ENCODE data around the gene UGDH. TPM values are rescaled to one million over a fixed set of nuclear protein-coding genes. Genes with fewer than 3 reads are reported as not detected.

Gene UGDH
- total and polyA plus RNA-seq, 9 of the 15 experiments (the other 6 are each of a cell fraction or from before 2014, with no cell fraction given), result 5.5 to 21.7 (median 16.2) TPM

GRCh38 chr4:39458505-39459300, 68.5 kb downstream of the UGDH start, which contains the start of the genes LIAS and RPL9 (continued):
- TF ChIP-seq TARDBP (IDR thresholded peaks at IDR 0.05) (no peak), ZNF239 (CRISPR knock-in tag; IDR thresholded peaks at IDR 0.05) (no peak), ELF2 (CRISPR knock-in tag; IDR thresholded peaks at IDR 0.05) (no peak), TBP (optimal IDR thresholded peaks at IDR 0.05; ENCODE audit: low read depth, low read length) (no peak), RAD21 (CRISPR knock-in tag; conservative IDR thresholded peaks at IDR 0.05 in 1 of 2, IDR thresholded peaks at IDR 0.05 in 1 of 2) (no peak), FOXK2 (conservative IDR thresholded peaks at IDR 0.05 in 1 of 2, IDR thresholded peaks at IDR 0.05 in 1 of 2; ENCODE audit: low read depth in 2 of 2) (peak; percentile 77 to 83), AFF4 (CRISPR knock-in tag; IDR thresholded peaks at IDR 0.05) (peak; percentile 64; the same call in 1 of the 2 replicates), SMARCC2 (IDR thresholded peaks at IDR 0.05; ENCODE audit: low read depth) (0 out of 2 replicates have a peak, but pooled peaks have one; percentile 18), E2F1 (CRISPR knock-in tag; IDR thresholded peaks at IDR 0.05) (peak; percentile 6; the same call in 1 of the 2 replicates), ZNF436 (CRISPR knock-in tag; IDR thresholded peaks at IDR 0.05) (no peak), HDAC2 (IDR thresholded peaks at IDR 0.05) (no peak), STAG1 (CRISPR knock-in tag; IDR thresholded peaks at IDR 0.05; ENCODE audit: borderline replicate concordance) (no peak), ZNF518B (CRISPR knock-in tag; IDR thresholded peaks at IDR 0.05) (no peak), ZNF197 (CRISPR knock-in tag; IDR thresholded peaks at IDR 0.05; ENCODE audit: low read depth) (peak; percentile 58; the same call in 1 of the 2 replicates), ZNF217 (CRISPR knock-in tag; IDR thresholded peaks at IDR 0.05) (no peak), ZNF282 (CRISPR knock-in tag; IDR thresholded peaks at IDR 0.05) (no peak), MAFK (IDR thresholded peaks at IDR 0.05; ENCODE audit: low read length) (peak; percentile 29; the same call in 1 of the 2 replicates), GABPB1 (CRISPR knock-in tag; IDR thresholded peaks at IDR 0.05) (peak; percentile 15; the same call in 1 of the 2 replicates), EWSR1 (IDR thresholded peaks at IDR 0.05; ENCODE audit: borderline replicate concordance, low read depth, partially characterized antibody) (no peak), DACH1 (IDR thresholded peaks at IDR 0.05; ENCODE audit: partially characterized antibody) (peak; percentile 16)
